ENCODE data around the gene GALK1. TPM values are rescaled to one million over a fixed set of nuclear protein-coding genes. Genes with fewer than 3 reads are reported as not detected.

Gene GALK1
- total and polyA plus RNA-seq, 9 of the 15 experiments (the other 6 are each of a cell fraction or from before 2014, with no cell fraction given) = 0.45 to 51.6 (median 17.4) TPM

DNA sequence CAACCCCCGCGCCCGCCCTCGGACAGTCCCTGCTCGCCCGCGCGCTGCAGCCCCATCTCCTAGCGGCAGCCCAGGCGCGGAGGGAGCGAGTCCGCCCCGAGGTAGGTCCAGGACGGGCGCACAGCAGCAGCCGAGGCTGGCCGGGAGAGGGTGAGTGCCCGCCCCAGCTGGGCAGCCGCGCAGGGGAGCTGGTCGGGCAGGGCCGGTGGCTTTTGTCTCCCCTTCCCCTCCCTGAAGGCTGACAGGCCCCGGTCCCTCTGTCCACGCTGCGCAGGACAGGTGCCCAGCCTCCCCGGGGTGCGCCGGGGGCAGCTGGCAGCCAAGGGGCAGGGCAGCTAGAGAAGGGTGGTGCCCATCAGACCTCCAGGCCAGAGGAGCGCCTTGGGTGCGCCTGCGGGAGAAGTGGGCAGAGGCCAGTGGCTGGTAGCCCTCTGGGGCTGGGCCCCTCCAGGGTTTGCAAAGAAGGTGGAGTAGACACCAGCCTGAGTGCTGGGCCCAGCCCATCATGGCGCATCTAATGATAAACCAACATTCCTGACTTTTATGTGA lies 43.5 kb downstream of the GALK1 start:
- Histone ChIP-seq H3K27me3 (ENCODE audit: control insufficient read depth in 2 of 2, insufficient read depth in 2 of 2, low read length in 2 of 2) (peaks cover 20 to 56% of the 10 kb centered on the region in 2 experiments), H3K27ac (ENCODE audit: extremely low read depth, low read depth, low read length) (no peak overlapping the region), H3K4me1 (replicated peaks in 1 of 2; ENCODE audit: control insufficient read depth in 2 of 2, insufficient read depth in 2 of 2, low read length in 2 of 2) (peaks cover 0 to 32% of the 10 kb centered on the region in 2 experiments; a peak in 3 of 5 replicates), H3K4me3 (peak overlapping the region; percentile 31; the same call in 1 of the 2 replicates), H3K9me1 (ENCODE audit: control insufficient read depth, insufficient read depth, low read length) (no peaks in the 10 kb centered on the region), H3K9me3 (replicated peaks; ENCODE audit: control insufficient read depth, insufficient read depth, low read depth, low read length) (no peaks in the 10 kb centered on the region), H3K36me3 (ENCODE audit: control insufficient read depth, insufficient read depth, low read length) (no peaks in the 10 kb centered on the region), H3K79me2 (ENCODE audit: control insufficient read depth, insufficient read depth, low read length) (no peaks in the 10 kb centered on the region), H4K20me1 (replicated peaks; ENCODE audit: control insufficient read depth, insufficient read depth, low read length) (no peaks in the 10 kb centered on the region; the same call in 1 of the 2 replicates), H3K4me2 (ENCODE audit: insufficient read depth, low read length) (no peak overlapping the region), H3K9ac (ENCODE audit: insufficient read depth in 1 of 2, low read depth in 2 of 2, low read length in 2 of 2) (no peak overlapping the region), H2AFZ (ENCODE audit: low read depth, low read length) (no peak overlapping the region)
- CTCF ChIA-PET (ENCODE audit: low intra/inter-chr PET ratio) = no interaction called here
- TF ChIP-seq, protein P1, sequence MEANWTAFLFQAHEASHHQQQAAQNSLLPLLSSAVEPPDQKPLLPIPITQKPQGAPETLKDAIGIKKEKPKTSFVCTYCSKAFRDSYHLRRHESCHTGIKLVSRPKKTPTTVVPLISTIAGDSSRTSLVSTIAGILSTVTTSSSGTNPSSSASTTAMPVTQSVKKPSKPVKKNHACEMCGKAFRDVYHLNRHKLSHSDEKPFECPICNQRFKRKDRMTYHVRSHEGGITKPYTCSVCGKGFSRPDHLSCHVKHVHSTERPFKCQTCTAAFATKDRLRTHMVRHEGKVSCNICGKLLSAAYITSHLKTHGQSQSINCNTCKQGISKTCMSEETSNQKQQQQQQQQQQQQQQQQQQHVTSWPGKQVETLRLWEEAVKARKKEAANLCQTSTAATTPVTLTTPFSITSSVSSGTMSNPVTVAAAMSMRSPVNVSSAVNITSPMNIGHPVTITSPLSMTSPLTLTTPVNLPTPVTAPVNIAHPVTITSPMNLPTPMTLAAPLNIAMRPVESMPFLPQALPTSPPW (CRISPR knock-in tag; IDR thresholded peaks at IDR 0.05) = 0 out of 2 replicates have a peak, but pooled peaks have one; percentile 11
- TF ChIP-seq, protein P2, sequence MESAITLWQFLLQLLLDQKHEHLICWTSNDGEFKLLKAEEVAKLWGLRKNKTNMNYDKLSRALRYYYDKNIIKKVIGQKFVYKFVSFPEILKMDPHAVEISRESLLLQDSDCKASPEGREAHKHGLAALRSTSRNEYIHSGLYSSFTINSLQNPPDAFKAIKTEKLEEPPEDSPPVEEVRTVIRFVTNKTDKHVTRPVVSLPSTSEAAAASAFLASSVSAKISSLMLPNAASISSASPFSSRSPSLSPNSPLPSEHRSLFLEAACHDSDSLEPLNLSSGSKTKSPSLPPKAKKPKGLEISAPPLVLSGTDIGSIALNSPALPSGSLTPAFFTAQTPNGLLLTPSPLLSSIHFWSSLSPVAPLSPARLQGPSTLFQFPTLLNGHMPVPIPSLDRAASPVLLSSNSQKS (CRISPR knock-in tag; IDR thresholded peaks at IDR 0.05) = no peak
- TF ChIP-seq KDM5B (IDR thresholded peaks at IDR 0.05; ENCODE audit: insufficient replicate concordance, low read depth, low read length) (peak; percentile 26), PPARD (CRISPR knock-in tag; IDR thresholded peaks at IDR 0.05) (no peak), CBX3 (IDR thresholded peaks at IDR 0.05; ENCODE audit: borderline replicate concordance in 1 of 2, low read length in 2 of 2) (no peak)
- TF ChIP-seq, protein P3, sequence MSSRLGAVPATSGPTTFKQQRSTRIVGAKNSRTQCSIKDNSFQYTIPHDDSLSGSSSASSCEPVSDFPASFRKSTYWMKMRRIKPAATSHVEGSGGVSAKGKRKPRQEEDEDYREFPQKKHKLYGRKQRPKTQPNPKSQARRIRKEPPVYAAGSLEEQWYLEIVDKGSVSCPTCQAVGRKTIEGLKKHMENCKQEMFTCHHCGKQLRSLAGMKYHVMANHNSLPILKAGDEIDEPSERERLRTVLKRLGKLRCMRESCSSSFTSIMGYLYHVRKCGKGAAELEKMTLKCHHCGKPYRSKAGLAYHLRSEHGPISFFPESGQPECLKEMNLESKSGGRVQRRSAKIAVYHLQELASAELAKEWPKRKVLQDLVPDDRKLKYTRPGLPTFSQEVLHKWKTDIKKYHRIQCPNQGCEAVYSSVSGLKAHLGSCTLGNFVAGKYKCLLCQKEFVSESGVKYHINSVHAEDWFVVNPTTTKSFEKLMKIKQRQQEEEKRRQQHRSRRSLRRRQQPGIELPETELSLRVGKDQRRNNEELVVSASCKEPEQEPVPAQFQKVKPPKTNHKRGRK (tag; IDR thresholded peaks at IDR 0.05) = no peak
- POLR2A ChIA-PET = no interaction called here
- 75% methylated on average over 4 of the region's 33 CpGs for WGBS (ENCODE audit: insufficient coverage, low coverage, missing lambda C conversion rate)
- no TSS peak for BruUV-seq (replicated peaks)
- ATAC-seq = peak; percentile 62
- intact Hi-C loops (cut with micrococcal nuclease) = no loop called here
- peak in 1 of 4 experiments; percentile 39 for DNase-seq (ENCODE audit: extremely low read depth in 1 of 4, low spot score in 3 of 4)
- in situ Hi-C loops (cut with MboI) = no loop called here
- FAIRE-seq = no peak

Measured in K562 (cell line).